ENCODE measurements around the gene GOT1. TPM values are rescaled to one million over a fixed set of nuclear protein-coding genes. Genes with fewer than 3 reads are reported as not detected.

GOT1 gene
- 52.9 and 53.8 TPM in 2 replicates for polyA plus RNA-seq (2013)

- peak within 1 kb of the TSS; percentile 69 for H2BK5ac ChIP-seq (ENCODE audit: low read depth, low read length, poor library complexity)
- H3K79me1 ChIP-seq (ENCODE audit: low read length) = peaks cover 9% of the 10 kb centered on the region
- no peak within 1 kb of the TSS for H3K23ac ChIP-seq (ENCODE audit: low read length)
- no peaks in the 10 kb centered on the region for H3K9me3 ChIP-seq (ENCODE audit: insufficient read depth, low read depth, low read length)
- H3K27me3 ChIP-seq (ENCODE audit: insufficient read depth, low read length) = no peaks in the 10 kb centered on the region
- peaks cover 0 to 3% of the 10 kb centered on the region in 2 experiments for H3K36me3 ChIP-seq (ENCODE audit: control insufficient read depth in 1 of 2, insufficient read depth in 2 of 2, low read length in 2 of 2)
- peak within 1 kb of the TSS; percentile 75 for H2AFZ ChIP-seq (ENCODE audit: insufficient read depth, low read length, poor library complexity)
- peaks cover 7% of the 10 kb centered on the region for H3K79me2 ChIP-seq (ENCODE audit: control insufficient read depth, insufficient read depth, low read length, poor library complexity)
- H3K27ac ChIP-seq (ENCODE audit: low read depth, low read length) = peak within 1 kb of the TSS; percentile 46
- H3K4me1 ChIP-seq (ENCODE audit: control insufficient read depth in 1 of 2, insufficient read depth in 2 of 2, low read length in 2 of 2) = peaks cover 2 to 11% of the 10 kb centered on the region in 2 experiments
- H4K12ac ChIP-seq (ENCODE audit: low read depth, low read length) = peak within 1 kb of the TSS; percentile 73
- peak within 1 kb of the TSS; percentile 87 for H3K4me3 ChIP-seq (ENCODE audit: low read depth, low read length)
- H3K18ac ChIP-seq (ENCODE audit: low read length) = peak within 1 kb of the TSS; percentile 63
- peak within 1 kb of the TSS; percentile 92 for H3K4me2 ChIP-seq (ENCODE audit: low read length)
- H3K4ac ChIP-seq (ENCODE audit: low read depth, low read length) = peak within 1 kb of the TSS; percentile 87
- H2BK120ac ChIP-seq (ENCODE audit: insufficient read depth, low read length, poor library complexity) = peak within 1 kb of the TSS; percentile 55
- H3K14ac ChIP-seq (ENCODE audit: low read length) = peak within 1 kb of the TSS; percentile 69
- H2AK5ac ChIP-seq (ENCODE audit: low read length) = peak within 1 kb of the TSS; percentile 40
- H2BK12ac ChIP-seq (ENCODE audit: low read length) = peak within 1 kb of the TSS; percentile 38
- H4K8ac ChIP-seq (ENCODE audit: low read depth, low read length) = peak within 1 kb of the TSS; percentile 89
- peak within 1 kb of the TSS; percentile 87 for H4K91ac ChIP-seq (ENCODE audit: low read depth, low read length)
- H3K9ac ChIP-seq (ENCODE audit: low read length) = peak within 1 kb of the TSS; percentile 81
- peak; percentile 99 to 100 for DNase-seq
- WGBS (ENCODE audit: extremely low coverage, insufficient coverage, insufficient read length) = no CpG with 5 or more reads among the region's 59 CpGs
Observed at GRCh38 chr10:99430451-99431189, at the start of gene GOT1. TSS of gene GOT1 (minus strand) at chr10:99430624. CDS start at chr10:99430565, 59 bp downstream.

- H4K12ac ChIP-seq (ENCODE audit: low read depth, low read length) = no peak overlapping the region
- H3K18ac ChIP-seq (ENCODE audit: low read length) = no peak overlapping the region
- peaks cover 5% of the 10 kb centered on the region for H3K79me1 ChIP-seq (ENCODE audit: low read length)
- no peaks in the 10 kb centered on the region for H3K36me3 ChIP-seq (ENCODE audit: control insufficient read depth in 1 of 2, insufficient read depth in 2 of 2, low read length in 2 of 2)
- no peaks in the 10 kb centered on the region for H3K9me3 ChIP-seq (ENCODE audit: insufficient read depth, low read depth, low read length)
- no peaks in the 10 kb centered on the region for H3K27me3 ChIP-seq (ENCODE audit: insufficient read depth, low read length)
- no peaks in the 10 kb centered on the region for H3K79me2 ChIP-seq (ENCODE audit: control insufficient read depth, insufficient read depth, low read length, poor library complexity)
- no peak overlapping the region for H2BK120ac ChIP-seq (ENCODE audit: insufficient read depth, low read length, poor library complexity)
- H3K4me3 ChIP-seq (ENCODE audit: low read depth, low read length) = no peak overlapping the region
- H3K9ac ChIP-seq (ENCODE audit: low read length) = no peak overlapping the region
- no peak for DNase-seq
- WGBS (ENCODE audit: extremely low coverage, insufficient coverage, insufficient read length) = no CpG with 5 or more reads among the region's 5 CpGs
- no peak overlapping the region for H2AFZ ChIP-seq (ENCODE audit: insufficient read depth, low read length, poor library complexity)
- H2BK5ac ChIP-seq (ENCODE audit: low read depth, low read length, poor library complexity) = no peak overlapping the region
- no peak overlapping the region for H4K91ac ChIP-seq (ENCODE audit: low read depth, low read length)
- H4K8ac ChIP-seq (ENCODE audit: low read depth, low read length) = no peak overlapping the region
- H3K4me2 ChIP-seq (ENCODE audit: low read length) = no peak overlapping the region
- H3K23ac ChIP-seq (ENCODE audit: low read length) = no peak overlapping the region
- H3K4me1 ChIP-seq (ENCODE audit: control insufficient read depth in 1 of 2, insufficient read depth in 2 of 2, low read length in 2 of 2) = peaks cover 6% of the 10 kb centered on the region in 2 experiments
- no peak overlapping the region for H3K27ac ChIP-seq (ENCODE audit: low read depth, low read length)
- H3K4ac ChIP-seq (ENCODE audit: low read depth, low read length) = no peak overlapping the region
- no peak overlapping the region for H2BK12ac ChIP-seq (ENCODE audit: low read length)
- H2AK5ac ChIP-seq (ENCODE audit: low read length) = no peak overlapping the region
- H3K14ac ChIP-seq (ENCODE audit: low read length) = no peak overlapping the region
Observed at GRCh38 chr10:99470327-99470726, 39.9 kb upstream of the GOT1 start.

- H3K27me3 ChIP-seq (ENCODE audit: insufficient read depth, low read length) = no peaks in the 10 kb centered on the region
- H2AFZ ChIP-seq (ENCODE audit: insufficient read depth, low read length, poor library complexity) = no peak overlapping the region
- H2BK5ac ChIP-seq (ENCODE audit: low read depth, low read length, poor library complexity) = no peak overlapping the region
- H3K23ac ChIP-seq (ENCODE audit: low read length) = no peak overlapping the region
- H3K4ac ChIP-seq (ENCODE audit: low read depth, low read length) = no peak overlapping the region
- peak overlapping the region; percentile 71 for H4K91ac ChIP-seq (ENCODE audit: low read depth, low read length)
- H3K79me1 ChIP-seq (ENCODE audit: low read length) = peaks cover 5% of the 10 kb centered on the region
- H3K4me2 ChIP-seq (ENCODE audit: low read length) = peak overlapping the region; percentile 14
- no peak overlapping the region for H3K18ac ChIP-seq (ENCODE audit: low read length)
- no peak overlapping the region for H2AK5ac ChIP-seq (ENCODE audit: low read length)
- no peaks in the 10 kb centered on the region for H3K9me3 ChIP-seq (ENCODE audit: insufficient read depth, low read depth, low read length)
- peak overlapping the region; percentile 17 for H2BK120ac ChIP-seq (ENCODE audit: insufficient read depth, low read length, poor library complexity)
- no peak overlapping the region for H4K8ac ChIP-seq (ENCODE audit: low read depth, low read length)
- H3K4me3 ChIP-seq (ENCODE audit: low read depth, low read length) = no peak overlapping the region
- WGBS (ENCODE audit: extremely low coverage, insufficient coverage, insufficient read length) = no CpG with 5 or more reads among the region's 14 CpGs
- H4K12ac ChIP-seq (ENCODE audit: low read depth, low read length) = no peak overlapping the region
- DNase-seq = no peak
- peaks cover 6% of the 10 kb centered on the region in 2 experiments for H3K4me1 ChIP-seq (ENCODE audit: control insufficient read depth in 1 of 2, insufficient read depth in 2 of 2, low read length in 2 of 2)
- H3K9ac ChIP-seq (ENCODE audit: low read length) = no peak overlapping the region
- H3K79me2 ChIP-seq (ENCODE audit: control insufficient read depth, insufficient read depth, low read length, poor library complexity) = no peaks in the 10 kb centered on the region
- peak overlapping the region; percentile 63 for H2BK12ac ChIP-seq (ENCODE audit: low read length)
- no peak overlapping the region for H3K27ac ChIP-seq (ENCODE audit: low read depth, low read length)
- no peak overlapping the region for H3K14ac ChIP-seq (ENCODE audit: low read length)
- H3K36me3 ChIP-seq (ENCODE audit: control insufficient read depth in 1 of 2, insufficient read depth in 2 of 2, low read length in 2 of 2) = no peaks in the 10 kb centered on the region
Observed at GRCh38 chr10:99467236-99467999, 37.0 kb upstream of the GOT1 start.

DNA sequence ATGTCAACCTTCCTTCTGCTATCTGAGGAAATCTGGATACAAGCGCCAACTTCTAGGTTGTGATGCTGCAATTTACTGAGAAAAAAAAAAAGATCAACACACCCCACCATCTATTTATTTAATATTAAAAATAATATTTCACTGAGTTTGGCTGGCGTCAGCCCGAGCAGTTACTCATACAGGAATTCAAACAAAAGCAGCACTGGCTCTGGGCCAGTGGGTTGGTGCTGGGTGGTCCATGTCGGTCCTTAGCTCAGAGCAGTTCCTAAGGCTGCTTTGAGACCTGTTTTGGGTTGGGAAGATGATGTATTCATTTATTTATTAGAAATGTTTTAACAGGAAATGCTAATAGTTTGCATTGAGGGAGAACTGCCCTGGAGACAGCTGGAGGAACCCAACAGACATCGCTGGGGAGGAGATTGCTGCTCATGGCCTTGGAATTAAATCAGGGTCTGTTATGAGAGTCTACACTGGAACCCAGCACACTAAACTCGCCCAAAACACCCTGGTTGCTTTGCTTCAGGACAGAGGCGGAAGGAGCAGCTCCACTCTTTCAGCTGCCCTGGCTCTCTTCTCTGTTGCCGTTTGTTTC is 36.3 kb upstream of the GOT1 start:
- Histone ChIP-seq H4K91ac (ENCODE audit: low read depth, low read length) (peak overlapping the region; percentile 71), H2AK5ac (ENCODE audit: low read length) (no peak overlapping the region), H3K14ac (ENCODE audit: low read length) (no peak overlapping the region), H3K4ac (ENCODE audit: low read depth, low read length) (no peak overlapping the region), H4K12ac (ENCODE audit: low read depth, low read length) (no peak overlapping the region), H3K79me2 (ENCODE audit: control insufficient read depth, insufficient read depth, low read length, poor library complexity) (no peaks in the 10 kb centered on the region), H3K36me3 (ENCODE audit: control insufficient read depth in 1 of 2, insufficient read depth in 2 of 2, low read length in 2 of 2) (no peaks in the 10 kb centered on the region), H3K4me2 (ENCODE audit: low read length) (no peak overlapping the region), H3K23ac (ENCODE audit: low read length) (no peak overlapping the region), H3K9ac (ENCODE audit: low read length) (no peak overlapping the region), H2BK12ac (ENCODE audit: low read length) (no peak overlapping the region), H3K4me1 (ENCODE audit: control insufficient read depth in 1 of 2, insufficient read depth in 2 of 2, low read length in 2 of 2) (peaks cover 6% of the 10 kb centered on the region in 2 experiments), H2AFZ (ENCODE audit: insufficient read depth, low read length, poor library complexity) (no peak overlapping the region), H3K18ac (ENCODE audit: low read length) (no peak overlapping the region), H3K27ac (ENCODE audit: low read depth, low read length) (no peak overlapping the region), H3K9me3 (ENCODE audit: insufficient read depth, low read depth, low read length) (no peaks in the 10 kb centered on the region), H2BK120ac (ENCODE audit: insufficient read depth, low read length, poor library complexity) (peak overlapping the region; percentile 17), H3K27me3 (ENCODE audit: insufficient read depth, low read length) (no peaks in the 10 kb centered on the region), H2BK5ac (ENCODE audit: low read depth, low read length, poor library complexity) (no peak overlapping the region), H3K79me1 (ENCODE audit: low read length) (peaks cover 5% of the 10 kb centered on the region), H4K8ac (ENCODE audit: low read depth, low read length) (peak overlapping the region; percentile 33), H3K4me3 (ENCODE audit: low read depth, low read length) (no peak overlapping the region)
- WGBS (ENCODE audit: extremely low coverage, insufficient coverage, insufficient read length) = no CpG with 5 or more reads among the region's 8 CpGs
- DNase-seq = no peak

All from trophoblast cell (in vitro differentiated cells and primary cell).